Endothelial cell of umbilical vein (primary cell): ENCODE measurements around the gene TRAPPC13. TPM values are rescaled to one million over a fixed set of nuclear protein-coding genes. Genes with fewer than 3 reads are reported as not detected.

ENCODE experiments used
- BruUV-seq: library from RNA; stranded (reverse); fragments of 400-500 nt; replicated peaks from 2 replicates; lab custom pipeline; 2021; lab: Mats Ljungman, UMichigan
- CTCF ChIA-PET: fragments of 300-600, 350-600 bp; sonication (Branson Sonifier 250); formaldehyde crosslinking; loops from one replicate; lab custom pipeline; 2021; ENCODE audit warnings: antibody characterized with exemption, inconsistent platforms; lab: Charles Lee
- POLR2A ChIA-PET: fragments of 300-600, 350-600 bp; sonication (Branson Sonifier 250); formaldehyde crosslinking; loops from one replicate; lab custom pipeline; 2021; ENCODE audit warnings: antibody characterized with exemption, inconsistent platforms; lab: Charles Lee
- DNase-seq: peaks from one replicate; pipeline ENCODE4 v3.0.0-alpha.2; 2011; ENCODE audit warnings: low read depth, low spot score
- FAIRE-seq: peaks from 2 replicates; lab custom pipeline; 2011; peaks lifted over from hg19 to GRCh38; lab: Jason Lieb, UNC
- H2AFZ ChIP-seq: 2 replicates; pipeline ENCODE4 v1.6.0; 2012; ENCODE audit warnings: low read depth, low read length, control low read depth, inconsistent platforms
- H3K27ac ChIP-seq: 2 replicates; pipeline ENCODE4 v1.5.1; 2011; ENCODE audit warnings: low read depth, mild to moderate bottlenecking, control low read depth, low read length, moderate library complexity; ENCODE audit not compliant: insufficient read depth
- H3K27me3 ChIP-seq, 2 experiments: 2 replicates each; pipeline versions ENCODE4 v1.6.0 to v1.6.1; 2011; ENCODE audit warnings: low read length in 2 of 2, mixed read lengths in 1 of 2; ENCODE audit not compliant: control insufficient read depth in 2 of 2, insufficient read depth in 2 of 2
- H3K36me3 ChIP-seq, 2 experiments: 2 replicates in 1 of 2; 3 replicates in 1 of 2; pipeline ENCODE4 v1.5.1; 2011; ENCODE audit warnings: low read length in 2 of 2, mild to moderate bottlenecking in 1 of 2, moderate library complexity in 1 of 2; ENCODE audit not compliant: control insufficient read depth in 2 of 2, insufficient read depth in 2 of 2; ENCODE audit errors: extremely low read depth in 1 of 2
- H3K4me1 ChIP-seq: 3 replicates; pipeline ENCODE4 v1.5.1; 2011; ENCODE audit warnings: mild to moderate bottlenecking, low read length; ENCODE audit not compliant: control insufficient read depth, insufficient read depth; ENCODE audit errors: extremely low read depth
- H3K4me2 ChIP-seq: 2 replicates; pipeline ENCODE4 v1.6.1; 2011; ENCODE audit warnings: low read length, control low read depth, mixed read lengths; ENCODE audit not compliant: insufficient read depth
- H3K4me3 ChIP-seq, 3 experiments: fragments of 200-600 bp in 1 of 3; sonication (generic), shearing (Covaris generic) in 1 of 3; replicated peaks in 1 of 3; 2 replicates each; pipeline ENCODE4 v1.5.1; 2011 to 2016; ENCODE audit warnings: control low read depth in 3 of 3, low read length in 3 of 3, mild to moderate bottlenecking in 2 of 3, inconsistent platforms in 1 of 3, low read depth in 1 of 3, moderate library complexity in 1 of 3; ENCODE audit not compliant: insufficient read depth in 1 of 3
- H3K79me2 ChIP-seq: 2 replicates; pipeline ENCODE4 v1.6.0; 2012; ENCODE audit warnings: low read length, inconsistent platforms; ENCODE audit not compliant: control insufficient read depth, insufficient read depth
- H3K9ac ChIP-seq: replicated peaks from 2 replicates; pipeline ENCODE3; 2011; ENCODE audit warnings: low read length, control low read depth; ENCODE audit not compliant: insufficient read depth; ENCODE audit errors: extremely low read depth
- H3K9me1 ChIP-seq: replicated peaks from 3 replicates; pipeline ENCODE4 v1.6.0; 2011; ENCODE audit warnings: mild to moderate bottlenecking, low read length; ENCODE audit not compliant: control insufficient read depth, insufficient read depth; ENCODE audit errors: extremely low read depth
- H3K9me3 ChIP-seq: replicated peaks from 2 replicates; pipeline ENCODE4 v1.5.1; 2012; ENCODE audit warnings: low read length, inconsistent platforms; ENCODE audit not compliant: control insufficient read depth, insufficient read depth
- H4K20me1 ChIP-seq: replicated peaks from 2 replicates; pipeline ENCODE3; 2011; ENCODE audit warnings: mild to moderate bottlenecking, low read length; ENCODE audit not compliant: control insufficient read depth, insufficient read depth; ENCODE audit errors: extremely low read depth
- EZH2 ChIP-seq: IDR thresholded peaks from 2 replicates; pipeline ENCODE4 v1.6.1; 2012; ENCODE audit warnings: borderline replicate concordance, low read depth, mild to moderate bottlenecking, moderate library complexity, low read length, inconsistent platforms; ENCODE audit not compliant: severe bottlenecking
- FOS ChIP-seq: IDR thresholded peaks from 2 replicates; pipeline ENCODE4 v1.6.1; 2011; ENCODE audit warnings: mild to moderate bottlenecking, low read length, moderate library complexity, borderline replicate concordance; ENCODE audit not compliant: insufficient read depth
- GATA2 ChIP-seq: IDR thresholded peaks from 2 replicates; pipeline ENCODE4 v1.7.0; 2011; ENCODE audit warnings: low read depth, mild to moderate bottlenecking, moderate library complexity, mixed read lengths, low read length; ENCODE audit not compliant: insufficient read length, insufficient read depth
- JUN ChIP-seq: IDR thresholded peaks from 2 replicates; pipeline ENCODE4 v1.6.1; 2011; ENCODE audit warnings: borderline replicate concordance, low read depth; ENCODE audit not compliant: insufficient read length, insufficient read depth
- MYC ChIP-seq: IDR thresholded peaks from one replicate; pipeline ENCODE4 v1.6.1; 2011; ENCODE audit warnings: mild to moderate bottlenecking, low read depth, low read length
- POLR2A ChIP-seq: IDR thresholded peaks from 2 replicates; pipeline ENCODE4 v1.6.1; 2012; ENCODE audit warnings: low read depth, mild to moderate bottlenecking, control low read depth, low read length
- POLR2AphosphoS5 ChIP-seq: IDR thresholded peaks from 2 replicates; pipeline ENCODE4 v1.6.1; 2012; ENCODE audit warnings: low read depth, mild to moderate bottlenecking, control low read depth, low read length, moderate library complexity; ENCODE audit not compliant: insufficient read depth
- dilution Hi-C: fragments of 300-500 bp; cut with MboI; formaldehyde crosslinking; loops from one replicate; pipeline ENCODE4 v1.15.0; 2019; ENCODE audit warnings: low sequenced_read_pairs; ENCODE audit not compliant: extremely low pct_ligation_motif_present
- intact Hi-C: fragments of 100-400 bp; cut with micrococcal nuclease; formaldehyde crosslinking; loops from one replicate; pipeline ENCODE4 v1.10.0; 2022
- polyA plus RNA-seq, 4 experiments: library from polyadenylated mRNA; depleted of rRNA in 3 of 4; stranded (reverse) in 3 of 4; unstranded in 1 of 4; fragments of >200 nt; gene quantifications; 2 replicates each; pipeline versions ENCODE4 v1.2.1 to v1.2.3, GENCODE V29; 2011 to 2012; ENCODE audit warnings: missing spikeins in 1 of 4
- total RNA-seq: library from RNA; stranded (reverse); gene quantifications from 2 replicates; pipeline ENCODE4 v1.2.3, GENCODE V29; 2021
- TF ChIP-seq, protein P1 (sequence below), 2 donors: IDR thresholded peaks; 1 replicate in 1 of 2; 2 replicates in 1 of 2; pipeline ENCODE4 v1.5.1; 2011; ENCODE audit warnings: low read length in 2 of 2, mild to moderate bottlenecking in 2 of 2, moderate library complexity in 2 of 2, control low read depth in 1 of 2, inconsistent platforms in 1 of 2, low read depth in 1 of 2; ENCODE audit not compliant: insufficient read depth in 1 of 2; ENCODE audit errors: extremely low read depth in 1 of 2
- TF ChIP-seq, protein P2 (sequence below): IDR thresholded peaks from 2 replicates; pipeline ENCODE4 v1.6.1; 2011; ENCODE audit not compliant: insufficient read depth, insufficient read length

The TRAPPC13 gene
- total and polyA plus RNA-seq, 2 donors (not counting 3 experiments of a cell fraction or from before 2014, with no cell fraction given): 7.7 to 24.0 TPM

DNA sequence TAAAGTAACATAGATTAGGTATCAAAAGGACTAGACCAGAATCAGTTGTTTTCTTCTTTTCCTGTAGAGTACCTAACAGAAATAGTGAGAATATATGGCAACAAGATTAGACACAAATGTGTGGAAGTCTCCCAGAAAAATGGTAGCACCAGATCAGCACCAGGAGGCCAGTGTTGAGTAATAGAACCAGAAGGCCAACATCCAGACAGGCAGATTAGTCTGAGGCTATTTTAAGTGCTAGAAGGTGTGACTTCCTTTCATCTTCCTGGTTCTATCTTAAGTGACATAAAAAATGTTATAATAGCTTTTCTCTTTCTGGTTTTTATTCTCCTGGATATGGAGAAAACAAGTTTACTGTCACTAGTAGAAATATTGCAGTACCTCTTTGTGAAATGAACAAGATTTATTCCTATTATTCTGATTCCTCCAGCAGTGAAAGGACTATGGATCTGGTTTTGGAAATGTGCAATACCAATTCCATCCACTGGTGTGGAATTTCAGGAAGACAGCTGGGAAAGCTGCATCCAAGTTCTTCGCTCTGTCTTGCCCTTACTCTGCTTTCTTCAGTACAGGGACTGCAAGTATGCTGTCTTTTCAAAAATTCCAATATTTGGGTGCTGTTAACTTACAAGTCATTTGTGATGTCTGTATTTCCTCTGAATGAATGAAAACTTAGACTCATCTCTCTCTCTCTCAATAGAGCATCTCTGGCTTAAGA is 39.1 kb downstream of the TRAPPC13 start:
- no TSS peak for BruUV-seq
- H2AFZ ChIP-seq: no peak overlapping the region
- H3K27me3 ChIP-seq: no peaks in the 10 kb centered on the region
- CTCF ChIA-PET: interaction anchor here (0.7 to 1.7 kb wide), 8 partner anchors 9 to 361 kb away, joined by 3 to 7 read pairs (median 4); no protein-coding TSS in a partner anchor
- FAIRE-seq (peak; percentile 49), DNase-seq (peak; percentile 16)
- dilution Hi-C loops (no loop called here), intact Hi-C loops (no loop called here)
- no peaks in the 10 kb centered on the region for H4K20me1 ChIP-seq
- H3K79me2 ChIP-seq: no peaks in the 10 kb centered on the region
- H3K27ac ChIP-seq: no peak overlapping the region
- H3K36me3 ChIP-seq: peaks cover 2 to 5% of the 10 kb centered on the region in 2 experiments
- POLR2A ChIA-PET: no interaction called here
- H3K9me1 ChIP-seq: no peaks in the 10 kb centered on the region
- H3K4me3 ChIP-seq: no peak overlapping the region
- no peaks in the 10 kb centered on the region for H3K4me1 ChIP-seq
- no peaks in the 10 kb centered on the region for H3K9me3 ChIP-seq
- H3K4me2 ChIP-seq: no peak overlapping the region
- no peak overlapping the region for H3K9ac ChIP-seq
- TF ChIP-seq MYC: no peak
- TF ChIP-seq FOS: no peak
- TF ChIP-seq, protein P1, sequence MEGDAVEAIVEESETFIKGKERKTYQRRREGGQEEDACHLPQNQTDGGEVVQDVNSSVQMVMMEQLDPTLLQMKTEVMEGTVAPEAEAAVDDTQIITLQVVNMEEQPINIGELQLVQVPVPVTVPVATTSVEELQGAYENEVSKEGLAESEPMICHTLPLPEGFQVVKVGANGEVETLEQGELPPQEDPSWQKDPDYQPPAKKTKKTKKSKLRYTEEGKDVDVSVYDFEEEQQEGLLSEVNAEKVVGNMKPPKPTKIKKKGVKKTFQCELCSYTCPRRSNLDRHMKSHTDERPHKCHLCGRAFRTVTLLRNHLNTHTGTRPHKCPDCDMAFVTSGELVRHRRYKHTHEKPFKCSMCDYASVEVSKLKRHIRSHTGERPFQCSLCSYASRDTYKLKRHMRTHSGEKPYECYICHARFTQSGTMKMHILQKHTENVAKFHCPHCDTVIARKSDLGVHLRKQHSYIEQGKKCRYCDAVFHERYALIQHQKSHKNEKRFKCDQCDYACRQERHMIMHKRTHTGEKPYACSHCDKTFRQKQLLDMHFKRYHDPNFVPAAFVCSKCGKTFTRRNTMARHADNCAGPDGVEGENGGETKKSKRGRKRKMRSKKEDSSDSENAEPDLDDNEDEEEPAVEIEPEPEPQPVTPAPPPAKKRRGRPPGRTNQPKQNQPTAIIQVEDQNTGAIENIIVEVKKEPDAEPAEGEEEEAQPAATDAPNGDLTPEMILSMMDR (IDR thresholded peaks at IDR 0.05; ENCODE audit: extremely low read depth in 1 of 2, insufficient read depth in 1 of 2, low read depth in 1 of 2, low read length in 2 of 2): peak; percentile 20 to 28

DNA sequence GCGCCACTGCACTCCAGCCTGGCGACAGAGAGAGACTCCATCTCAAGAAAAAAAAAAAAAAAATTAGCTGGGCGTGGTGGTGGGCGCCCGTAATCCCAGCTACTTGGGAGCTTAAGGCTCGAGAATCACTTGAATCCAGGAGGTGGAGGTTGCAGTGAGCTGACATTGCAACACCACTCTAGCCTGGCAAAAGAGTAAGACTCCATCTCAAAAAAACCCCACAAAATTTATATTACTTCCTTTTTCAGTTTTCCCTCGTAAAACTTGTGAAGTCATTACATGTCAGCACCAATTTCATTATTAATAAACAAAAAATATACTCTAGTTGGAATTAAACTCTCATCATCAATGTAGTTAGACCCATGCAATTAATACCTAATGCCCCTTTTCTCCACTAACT is 43.9 kb downstream of the TRAPPC13 start:
- ChIA-PET CTCF (no interaction called here), POLR2A (no interaction called here)
- Histone ChIP-seq H3K4me1 (no peaks in the 10 kb centered on the region), H3K4me2 (no peak overlapping the region), H3K4me3 (no peak overlapping the region), H3K36me3 (peaks cover 2% of the 10 kb centered on the region in 2 experiments), H3K79me2 (no peaks in the 10 kb centered on the region), H3K9me1 (no peaks in the 10 kb centered on the region), H3K9me3 (no peaks in the 10 kb centered on the region), H3K9ac (no peak overlapping the region), H3K27me3 (no peaks in the 10 kb centered on the region), H3K27ac (no peak overlapping the region), H2AFZ (no peak overlapping the region), H4K20me1 (no peaks in the 10 kb centered on the region)
- FAIRE-seq (no peak), DNase-seq (no peak)
- intact Hi-C loops (no loop called here), dilution Hi-C loops (no loop called here)
- TF ChIP-seq, protein P1 (IDR thresholded peaks at IDR 0.05; ENCODE audit: extremely low read depth in 1 of 2, insufficient read depth in 1 of 2, low read depth in 1 of 2, low read length in 2 of 2): no peak
- TF ChIP-seq JUN: no peak
- no peak for TF ChIP-seq FOS
- TF ChIP-seq, protein P2, sequence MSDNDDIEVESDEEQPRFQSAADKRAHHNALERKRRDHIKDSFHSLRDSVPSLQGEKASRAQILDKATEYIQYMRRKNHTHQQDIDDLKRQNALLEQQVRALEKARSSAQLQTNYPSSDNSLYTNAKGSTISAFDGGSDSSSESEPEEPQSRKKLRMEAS: no peak
- no peak for TF ChIP-seq EZH2
- no peak for TF ChIP-seq GATA2
- no peak for TF ChIP-seq MYC
- no peak for TF ChIP-seq POLR2AphosphoS5
- no peak for TF ChIP-seq POLR2A
- BruUV-seq: no TSS peak
